Muscle layer of duodenum (tissue), 2 donors: ENCODE data around the gene KLF7.

ENCODE experiments used
- H3K27ac ChIP-seq: one replicate; pipeline ENCODE4 v1.7.0; 2013; ENCODE audit warnings: mild to moderate bottlenecking, low read length
- H3K27me3 ChIP-seq: one replicate; pipeline ENCODE4 v1.7.0; 2013; ENCODE audit warnings: low read depth, mild to moderate bottlenecking, control low read depth, low read length
- H3K36me3 ChIP-seq, 2 donors: one replicate each; pipeline ENCODE4 v1.7.0; 2013; ENCODE audit warnings: low read length in 2 of 2, control low read depth in 1 of 2, mild to moderate bottlenecking in 1 of 2; ENCODE audit not compliant: insufficient read depth in 2 of 2, control insufficient read depth in 1 of 2
- H3K4me1 ChIP-seq, 2 donors: one replicate each; pipeline ENCODE4 v1.7.0; 2013; ENCODE audit warnings: low read length in 2 of 2, mild to moderate bottlenecking in 2 of 2, control low read depth in 1 of 2, moderate library complexity in 1 of 2; ENCODE audit not compliant: insufficient read depth in 2 of 2, control insufficient read depth in 1 of 2
- H3K4me3 ChIP-seq, 2 donors: one replicate each; pipeline ENCODE4 v1.7.0; 2013; ENCODE audit warnings: low read length in 2 of 2, low read depth in 1 of 2, mild to moderate bottlenecking in 1 of 2
- H3K9me3 ChIP-seq, 2 donors: one replicate each; pipeline ENCODE4 v1.7.0; 2013; ENCODE audit warnings: low read length in 2 of 2, control low read depth in 1 of 2, mild to moderate bottlenecking in 1 of 2; ENCODE audit not compliant: control insufficient read depth in 1 of 2
- donor health status: healthy.

Gene KLF7

DNA sequence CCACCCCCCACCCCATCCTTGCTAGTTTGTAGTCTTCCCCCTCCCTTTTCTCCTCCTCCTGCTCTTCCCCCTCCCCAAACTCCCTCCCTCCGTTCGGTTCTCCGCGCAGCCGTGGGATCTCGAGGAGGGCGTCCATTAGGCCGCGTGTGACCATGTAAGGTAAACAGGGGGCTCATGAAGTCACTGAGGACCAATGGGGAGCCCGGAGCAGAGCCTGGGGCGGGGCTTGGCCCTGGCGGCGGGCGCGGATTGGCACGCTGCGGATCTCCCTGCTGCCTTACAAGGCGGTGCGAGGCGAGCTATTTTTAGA, 246 bp upstream of the KLF7 start:
- H3K36me3 ChIP-seq = peaks cover 0 to 16% of the 10 kb centered on the region in 2 donors
- no peaks in the 10 kb centered on the region for H3K27me3 ChIP-seq
- peak overlapping the region; percentile 99 for H3K27ac ChIP-seq
- no peaks in the 10 kb centered on the region for H3K9me3 ChIP-seq
- peak overlapping the region; percentile 71 to 89 for H3K4me3 ChIP-seq
- H3K4me1 ChIP-seq = peaks cover 7 to 16% of the 10 kb centered on the region in 2 donors

- Histone ChIP-seq H3K27ac (peak overlapping the region; percentile 99), H3K36me3 (peaks cover 0 to 16% of the 10 kb centered on the region in 2 donors), H3K4me3 (peak overlapping the region; percentile 71 to 89), H3K4me1 (peaks cover 13 to 33% of the 10 kb centered on the region in 2 donors), H3K27me3 (no peaks in the 10 kb centered on the region), H3K9me3 (no peaks in the 10 kb centered on the region)
Observed at GRCh38 chr2:207164006-207164831, 1.5 kb downstream of the KLF7 start.

DNA sequence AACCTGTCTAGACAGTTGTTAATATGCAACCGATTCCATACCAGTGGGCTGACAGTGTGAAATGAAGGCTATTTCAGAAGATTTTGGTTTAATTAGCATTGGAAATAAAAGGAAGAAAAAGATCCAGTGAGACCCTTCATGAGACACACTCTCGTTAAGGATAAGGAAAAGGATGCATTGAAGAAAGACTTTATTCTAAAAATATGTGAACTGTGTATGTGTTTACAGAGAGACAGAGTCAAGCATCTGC, 2.1 kb downstream of the KLF7 start:
- peaks cover 19 to 36% of the 10 kb centered on the region in 2 donors for H3K4me1 ChIP-seq
- H3K27me3 ChIP-seq = no peaks in the 10 kb centered on the region
- peak overlapping the region; percentile 71 to 89 for H3K4me3 ChIP-seq
- no peaks in the 10 kb centered on the region for H3K9me3 ChIP-seq
- peaks cover 0 to 16% of the 10 kb centered on the region in 2 donors for H3K36me3 ChIP-seq
- peak overlapping the region; percentile 99 for H3K27ac ChIP-seq

GRCh38 chr2:207163053-207163755, 2.5 kb downstream of the KLF7 start:
- H3K9me3 ChIP-seq = no peaks in the 10 kb centered on the region
- peak overlapping the region; percentile 71 to 89 for H3K4me3 ChIP-seq
- peaks cover 0 to 16% of the 10 kb centered on the region in 2 donors for H3K36me3 ChIP-seq
- H3K27me3 ChIP-seq = no peaks in the 10 kb centered on the region
- H3K27ac ChIP-seq = peak overlapping the region; percentile 99
- peaks cover 20 to 36% of the 10 kb centered on the region in 2 donors for H3K4me1 ChIP-seq

- Histone ChIP-seq H3K4me3 (peak overlapping the region; percentile 71 to 89), H3K9me3 (no peaks in the 10 kb centered on the region), H3K27ac (peak overlapping the region; percentile 99), H3K27me3 (no peaks in the 10 kb centered on the region), H3K4me1 (peaks cover 20 to 40% of the 10 kb centered on the region in 2 donors), H3K36me3 (peaks cover 0 to 16% of the 10 kb centered on the region in 2 donors)
Observed at GRCh38 chr2:207162316-207162715, 3.4 kb downstream of the KLF7 start.

DNA sequence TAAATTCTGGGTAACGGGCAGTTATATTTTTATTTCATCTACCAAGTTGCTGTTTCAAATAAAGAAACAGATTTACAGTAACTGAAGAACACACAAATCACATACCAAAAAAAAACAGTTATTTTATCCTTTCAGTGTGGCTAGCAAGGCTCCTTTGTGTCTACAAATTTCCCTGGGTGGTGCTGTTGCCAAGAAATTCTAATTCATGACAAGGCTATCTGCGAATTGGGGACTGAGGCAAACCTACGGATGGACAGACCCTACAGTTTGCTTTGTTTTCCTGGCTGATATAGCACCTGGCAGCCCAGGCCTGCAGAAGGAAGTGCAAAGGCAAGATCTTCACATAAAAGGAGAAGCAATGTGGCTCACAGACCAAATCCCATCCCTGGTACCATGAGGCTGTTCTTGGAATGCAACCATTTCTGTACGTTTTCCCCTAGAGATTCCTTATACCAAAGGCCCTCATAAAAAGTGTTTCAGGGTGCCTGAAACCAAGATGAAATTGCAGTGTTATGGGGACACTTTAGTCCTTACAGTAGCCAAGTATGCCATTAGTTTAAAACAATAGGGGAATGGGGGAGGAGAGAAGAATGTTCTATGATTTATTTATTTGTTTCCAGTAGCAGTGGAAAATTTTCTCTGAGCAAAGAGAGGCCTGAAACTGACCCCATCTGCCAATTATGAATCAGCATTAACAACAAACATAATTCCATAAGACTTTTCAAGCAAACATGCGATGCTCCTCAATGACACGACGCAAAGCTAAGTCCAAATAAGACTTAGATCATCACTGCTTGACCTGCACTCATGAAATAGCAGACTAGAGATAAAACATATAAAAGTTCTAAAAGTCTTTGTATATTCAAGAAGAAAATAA, 4.3 kb downstream of the KLF7 start:
- H3K9me3 ChIP-seq = no peaks in the 10 kb centered on the region
- H3K36me3 ChIP-seq = peaks cover 0 to 14% of the 10 kb centered on the region in 2 donors
- H3K4me3 ChIP-seq = peak overlapping the region; percentile 71 to 89
- H3K4me1 ChIP-seq = peaks cover 20 to 48% of the 10 kb centered on the region in 2 donors
- H3K27me3 ChIP-seq = no peaks in the 10 kb centered on the region
- H3K27ac ChIP-seq = peak overlapping the region; percentile 99

GRCh38 chr2:207160115-207160514, 5.6 kb downstream of the KLF7 start:
- Histone ChIP-seq H3K9me3 (no peaks in the 10 kb centered on the region), H3K27ac (peak overlapping the region; percentile 99), H3K4me3 (no peak overlapping the region), H3K27me3 (no peaks in the 10 kb centered on the region), H3K36me3 (peaks cover 0 to 8% of the 10 kb centered on the region in 2 donors), H3K4me1 (peaks cover 20 to 60% of the 10 kb centered on the region in 2 donors)

- Histone ChIP-seq H3K27me3 (no peaks in the 10 kb centered on the region), H3K4me1 (peaks cover 21 to 65% of the 10 kb centered on the region in 2 donors), H3K36me3 (peaks cover 0 to 4% of the 10 kb centered on the region in 2 donors), H3K27ac (peak overlapping the region; percentile 10), H3K9me3 (no peaks in the 10 kb centered on the region), H3K4me3 (no peak overlapping the region)
Observed at GRCh38 chr2:207159002-207159401, 6.7 kb downstream of the KLF7 start.

GRCh38 chr2:207157731-207158130, 8.0 kb downstream of the KLF7 start:
- no peaks in the 10 kb centered on the region for H3K36me3 ChIP-seq
- H3K27me3 ChIP-seq = no peaks in the 10 kb centered on the region
- peaks cover 27 to 75% of the 10 kb centered on the region in 2 donors for H3K4me1 ChIP-seq
- no peak overlapping the region for H3K27ac ChIP-seq
- H3K4me3 ChIP-seq = no peak overlapping the region
- H3K9me3 ChIP-seq = no peaks in the 10 kb centered on the region

DNA sequence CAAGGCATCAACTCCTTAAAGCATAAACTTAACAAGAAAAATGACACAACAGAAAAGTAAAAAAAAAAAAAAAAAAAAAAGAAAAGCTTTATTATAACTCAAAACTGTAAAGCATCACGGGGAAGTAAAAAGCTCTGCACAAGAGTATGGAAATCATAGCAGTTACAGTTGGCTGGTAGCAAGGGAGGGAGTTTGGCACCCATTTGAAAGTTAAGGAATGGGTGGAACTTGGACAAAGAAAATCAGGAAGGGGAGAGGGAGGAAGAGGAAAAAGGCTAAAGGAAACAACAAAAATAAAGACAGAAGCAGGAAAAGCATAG, 8.6 kb downstream of the KLF7 start:
- Histone ChIP-seq H3K4me1 (peaks cover 33 to 75% of the 10 kb centered on the region in 2 donors), H3K27ac (no peak overlapping the region), H3K4me3 (no peak overlapping the region)

More for the DNA sequence above, 8.6 kb downstream of the KLF7 start:
- H3K36me3 ChIP-seq = no peaks in the 10 kb centered on the region
- no peaks in the 10 kb centered on the region for H3K27me3 ChIP-seq
- H3K9me3 ChIP-seq = no peaks in the 10 kb centered on the region
